ENCODE data around the gene TCF15. TPM values are rescaled to one million over a fixed set of nuclear protein-coding genes. Genes with fewer than 3 reads are reported as not detected.

TCF15 gene
- total and polyA plus RNA-seq, 2 of the 4 experiments (the other 2 are of a cell fraction): not detected

DNA sequence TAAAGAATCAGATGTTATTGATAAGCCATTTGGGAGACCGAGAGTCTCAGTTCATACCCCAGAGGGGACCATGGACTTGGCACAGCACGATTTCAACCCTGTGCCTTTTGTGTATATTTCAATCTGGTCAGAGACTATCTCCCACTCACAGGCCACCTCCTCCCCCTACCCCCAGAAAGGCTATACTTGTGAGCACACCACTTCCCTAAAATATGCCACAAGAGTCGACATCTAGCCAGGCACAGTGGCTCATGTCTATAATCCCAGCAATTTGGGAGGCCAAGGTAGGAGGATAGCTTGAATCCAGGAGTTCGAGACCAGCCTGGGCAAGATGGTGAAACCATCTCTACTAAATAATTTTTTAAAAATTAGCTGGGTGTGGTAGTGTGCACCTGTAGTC is 13.6 kb upstream of the TCF15 start:
- Histone ChIP-seq H3K4me1 (ENCODE audit: control insufficient read depth, insufficient read depth, low read length) (no peaks in the 10 kb centered on the region), H3K36me3 (ENCODE audit: control insufficient read depth, insufficient read depth, low read length) (no peaks in the 10 kb centered on the region), H2AK9ac (replicated peaks; ENCODE audit: low read depth, low read length, poor library complexity) (no peak overlapping the region), H3K79me1 (ENCODE audit: low read depth in 1 of 2, low read length in 2 of 2) (no peaks in the 10 kb centered on the region), H3K14ac (replicated peaks; ENCODE audit: low read depth, low read length) (no peak overlapping the region), H3K9me1 (ENCODE audit: insufficient read depth, low read length) (no peaks in the 10 kb centered on the region), H3K56ac (ENCODE audit: extremely low read depth, insufficient read depth, low read length) (no peak overlapping the region), H2AFZ (replicated peaks; ENCODE audit: low read length, poor library complexity) (no peak overlapping the region), H4K91ac (ENCODE audit: insufficient read depth, low read depth, low read length) (no peak overlapping the region), H2AK5ac (ENCODE audit: low read depth, low read length) (no peak overlapping the region), H3K9ac (ENCODE audit: low read depth, low read length) (no peak overlapping the region), H3K27me3 (ENCODE audit: control insufficient read depth, insufficient read depth, low read length) (peaks cover 31% of the 10 kb centered on the region), H2BK120ac (ENCODE audit: low read depth, low read length) (no peak overlapping the region), H3K18ac (ENCODE audit: low read depth, low read length) (no peak overlapping the region), H3K4me3 (ENCODE audit: insufficient read depth, low read depth, low read length) (no peak overlapping the region), H4K20me1 (ENCODE audit: insufficient read depth, low read length) (no peaks in the 10 kb centered on the region), H3K4me2 (ENCODE audit: low read depth, low read length) (no peak overlapping the region), H3K23ac (ENCODE audit: low read depth, low read length) (no peak overlapping the region), H4K5ac (ENCODE audit: low read depth, low read length) (no peak overlapping the region), H2BK5ac (ENCODE audit: low read depth, low read length, poor library complexity, severe bottlenecking) (no peak overlapping the region), H3K27ac (ENCODE audit: insufficient read depth, low read length) (no peak overlapping the region), H3K4ac (ENCODE audit: low read depth, low read length) (no peak overlapping the region), H2BK20ac (ENCODE audit: low read depth, low read length) (no peak overlapping the region), H2BK15ac (ENCODE audit: low read depth, low read length) (no peak overlapping the region), H4K8ac (ENCODE audit: low read depth in 2 of 2, low read length in 2 of 2) (no peak overlapping the region), H3K9me3 (ENCODE audit: control insufficient read depth, insufficient read depth, low read length) (no peaks in the 10 kb centered on the region)
- ATAC-seq (ENCODE audit: low read depth) (no peak), DNase-seq (no peak)
- ChIA-PET CTCF (no interaction called here), POLR2A (ENCODE audit: unreplicated experiment) (no interaction called here)
- no CpG with 5 or more reads among the region's 4 CpGs for WGBS, 2 experiments (ENCODE audit: extremely low coverage in 2 of 2, insufficient read length in 1 of 2)
- intact Hi-C loops (cut with micrococcal nuclease): no loop called here
- BruUV-seq (replicated peaks): no TSS peak
- in situ Hi-C loops (cut with MboI; ENCODE audit: low sequenced_read_pairs): no loop called here
- TF ChIP-seq, protein P1, sequence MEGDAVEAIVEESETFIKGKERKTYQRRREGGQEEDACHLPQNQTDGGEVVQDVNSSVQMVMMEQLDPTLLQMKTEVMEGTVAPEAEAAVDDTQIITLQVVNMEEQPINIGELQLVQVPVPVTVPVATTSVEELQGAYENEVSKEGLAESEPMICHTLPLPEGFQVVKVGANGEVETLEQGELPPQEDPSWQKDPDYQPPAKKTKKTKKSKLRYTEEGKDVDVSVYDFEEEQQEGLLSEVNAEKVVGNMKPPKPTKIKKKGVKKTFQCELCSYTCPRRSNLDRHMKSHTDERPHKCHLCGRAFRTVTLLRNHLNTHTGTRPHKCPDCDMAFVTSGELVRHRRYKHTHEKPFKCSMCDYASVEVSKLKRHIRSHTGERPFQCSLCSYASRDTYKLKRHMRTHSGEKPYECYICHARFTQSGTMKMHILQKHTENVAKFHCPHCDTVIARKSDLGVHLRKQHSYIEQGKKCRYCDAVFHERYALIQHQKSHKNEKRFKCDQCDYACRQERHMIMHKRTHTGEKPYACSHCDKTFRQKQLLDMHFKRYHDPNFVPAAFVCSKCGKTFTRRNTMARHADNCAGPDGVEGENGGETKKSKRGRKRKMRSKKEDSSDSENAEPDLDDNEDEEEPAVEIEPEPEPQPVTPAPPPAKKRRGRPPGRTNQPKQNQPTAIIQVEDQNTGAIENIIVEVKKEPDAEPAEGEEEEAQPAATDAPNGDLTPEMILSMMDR (conservative IDR thresholded peaks at IDR 0.05; ENCODE audit: low read depth, low read length): no peak
- TF ChIP-seq RFX5 (IDR thresholded peaks at IDR 0.05; ENCODE audit: low read depth, low read length): no peak
- TF ChIP-seq MXI1 (IDR thresholded peaks at IDR 0.05; ENCODE audit: borderline replicate concordance, low read depth, low read length): no peak
- TF ChIP-seq POLR2A (IDR thresholded peaks at IDR 0.05; ENCODE audit: low read depth, low read length): no peak
- no peak for TF ChIP-seq BHLHE40 (IDR thresholded peaks at IDR 0.05; ENCODE audit: low read depth, low read length)
- TF ChIP-seq, protein P2, sequence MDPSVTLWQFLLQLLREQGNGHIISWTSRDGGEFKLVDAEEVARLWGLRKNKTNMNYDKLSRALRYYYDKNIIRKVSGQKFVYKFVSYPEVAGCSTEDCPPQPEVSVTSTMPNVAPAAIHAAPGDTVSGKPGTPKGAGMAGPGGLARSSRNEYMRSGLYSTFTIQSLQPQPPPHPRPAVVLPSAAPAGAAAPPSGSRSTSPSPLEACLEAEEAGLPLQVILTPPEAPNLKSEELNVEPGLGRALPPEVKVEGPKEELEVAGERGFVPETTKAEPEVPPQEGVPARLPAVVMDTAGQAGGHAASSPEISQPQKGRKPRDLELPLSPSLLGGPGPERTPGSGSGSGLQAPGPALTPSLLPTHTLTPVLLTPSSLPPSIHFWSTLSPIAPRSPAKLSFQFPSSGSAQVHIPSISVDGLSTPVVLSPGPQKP (IDR thresholded peaks at IDR 0.05; ENCODE audit: borderline replicate concordance, low read depth, low read length): no peak
- TF ChIP-seq MAZ (IDR thresholded peaks at IDR 0.05; ENCODE audit: borderline replicate concordance, low read depth, low read length): no peak
- TF ChIP-seq FOS (IDR thresholded peaks at IDR 0.05; ENCODE audit: low read depth, low read length): no peak
- no peak for TF ChIP-seq CHD1 (IDR thresholded peaks at IDR 0.05; ENCODE audit: low read depth, low read length)
- no peak for TF ChIP-seq RAD21 (IDR thresholded peaks at IDR 0.05; ENCODE audit: low read length)
- dilution Hi-C loops (cut with HindIII; ENCODE audit: low sequenced_read_pairs, unreplicated experiment): no loop called here

Data from IMR-90 (cell line).